T-helper 2 cell (primary cell): ENCODE results near the gene DAZL.

Experiments
- DNase-seq, 5 experiments: peaks; one replicate each; pipeline versions ENCODE4 v3.0.0 to v3.0.0-alpha.2; 2012 to 2022

Gene DAZL

GRCh38 chr3:16543242-16543864, 61.9 kb downstream of the DAZL start:
- peak in 1 of 5 experiments; percentile 4 for DNase-seq

DNA sequence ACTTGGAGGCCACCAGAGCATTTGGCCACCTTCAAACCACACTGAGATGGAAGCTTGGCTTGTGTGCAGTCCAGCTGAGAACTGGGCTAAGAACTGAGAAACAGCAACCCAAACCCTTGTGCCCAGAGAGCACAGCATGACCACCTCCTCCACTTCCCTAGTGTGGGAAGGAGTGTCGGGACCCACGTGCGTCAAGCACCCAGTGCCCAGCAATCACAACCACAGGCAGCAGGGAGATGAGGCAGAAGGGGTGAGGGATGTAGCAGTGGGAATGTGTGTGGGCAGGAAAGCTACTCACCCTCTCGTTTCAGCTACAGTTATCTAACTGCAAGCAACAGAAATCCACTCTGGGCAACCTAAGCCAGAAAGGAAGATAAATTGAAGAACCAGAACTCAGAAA, 66.7 kb downstream of the DAZL start:
- DNase-seq: no peak

DNA sequence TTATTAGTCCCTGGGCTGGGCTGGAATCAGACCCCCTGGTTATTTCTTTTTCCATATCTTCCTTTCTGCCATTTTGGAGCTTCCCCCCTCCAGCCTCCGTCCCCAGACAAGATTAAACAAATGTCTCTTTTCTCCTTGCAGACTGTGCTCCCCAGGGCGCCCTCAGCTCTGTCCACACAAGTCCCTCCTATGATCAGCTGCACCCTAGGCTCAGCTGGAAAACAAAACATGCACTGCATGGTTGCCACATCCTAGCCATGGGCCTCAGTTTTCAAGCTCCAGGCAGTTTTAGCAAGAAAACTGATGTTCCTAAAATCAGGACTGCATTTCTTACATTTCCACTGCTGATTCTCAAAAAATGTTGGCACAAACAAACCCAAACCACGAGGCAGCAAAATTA, 68.2 kb downstream of the DAZL start:
- DNase-seq: no peak
